Thyroid gland (tissue), 4 donors: ENCODE data around the gene CUTA.

ENCODE experiments used
- CTCF ChIP-seq, 6 experiments: fragments of 200-600 bp in 3 of 6; fragments of 450-650 bp in 3 of 6; sonication (generic) in 3 of 6; IDR thresholded peaks; one replicate each; pipeline ENCODE4 v1.5.1; 2016 to 2019; ENCODE audit warnings: antibody characterized with exemption in 6 of 6, mild to moderate bottlenecking in 2 of 6, inconsistent platforms in 1 of 6, moderate library complexity in 1 of 6
- POLR2A ChIP-seq, 2 donors: fragments of 450-650 bp; IDR thresholded peaks; one replicate each; pipeline ENCODE4 v1.6.1; 2017; ENCODE audit warnings: antibody characterized with exemption in 2 of 2, mild to moderate bottlenecking in 2 of 2, moderate library complexity in 1 of 2

DNA sequence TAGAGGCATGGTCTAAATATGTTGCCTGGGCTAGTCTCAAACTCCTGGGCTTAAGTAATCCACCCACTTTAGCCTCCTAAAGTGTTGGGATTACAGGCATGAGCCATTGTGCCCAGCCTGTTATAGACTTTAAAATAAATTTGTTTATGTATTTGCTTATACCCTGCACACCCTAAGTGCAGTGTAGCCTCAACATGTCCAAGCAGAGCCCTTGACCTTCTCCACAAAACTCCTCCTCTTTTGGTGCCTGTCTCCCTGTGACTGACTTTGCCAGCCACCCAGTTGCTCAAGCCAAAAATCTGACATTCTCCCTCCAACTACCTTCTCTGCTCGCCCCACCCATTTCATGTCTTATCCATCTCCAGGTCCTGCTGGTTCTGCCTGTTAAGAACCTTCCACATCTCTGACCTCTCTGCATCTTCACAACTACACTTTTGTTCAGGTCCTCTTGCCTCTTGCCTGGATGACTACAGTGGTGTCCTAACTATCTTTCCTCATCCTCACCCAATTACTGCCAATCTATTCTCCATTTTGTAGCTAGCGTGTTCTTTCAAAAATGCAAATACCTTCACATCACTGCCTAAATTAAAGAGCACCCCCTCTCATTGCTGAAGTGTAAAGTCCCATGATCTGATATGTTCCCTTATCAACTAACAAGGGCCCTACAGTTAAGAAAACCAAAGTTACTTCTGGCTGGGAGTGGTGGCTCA, 37.5 kb downstream of the CUTA start:
- TF ChIP-seq POLR2A (IDR thresholded peaks at IDR 0.05) (no peak), CTCF (IDR thresholded peaks at IDR 0.05) (no peak)
